Lower lobe of right lung (tissue), 2 donors: ENCODE results near the gene RNU1-2. TPM values are rescaled to one million over a fixed set of nuclear protein-coding genes. Genes with fewer than 3 reads are reported as not detected.

Experiments used
- ATAC-seq, 2 donors: fragments of 200-7000 bp; cut with Tn5 transposase; one replicate each; pipeline ENCODE4 v1.9.1; 2020 to 2022; ENCODE audit warnings: mild to moderate bottlenecking in 2 of 2, moderate library complexity in 2 of 2
- DNase-seq: peaks from one replicate; pipeline ENCODE4 v3.0.0-alpha.2; 2020
- H3K27ac ChIP-seq: fragments of 200-600 bp; one replicate; pipeline ENCODE4 v1.8.0; 2022
- H3K27me3 ChIP-seq: fragments of 200-600 bp; one replicate; pipeline ENCODE4 v1.8.0; 2022; ENCODE audit warnings: low read depth
- H3K36me3 ChIP-seq: fragments of 200-600 bp; one replicate; pipeline ENCODE4 v1.8.0; 2022; ENCODE audit warnings: mild to moderate bottlenecking
- H3K4me1 ChIP-seq: fragments of 200-600 bp; one replicate; pipeline ENCODE4 v1.8.0; 2022
- H3K4me3 ChIP-seq: fragments of 200-600 bp; one replicate; pipeline ENCODE4 v1.8.0; 2022; ENCODE audit warnings: mild to moderate bottlenecking
- H3K9me3 ChIP-seq: fragments of 200-600 bp; one replicate; pipeline ENCODE4 v1.8.0; 2022
- CTCF ChIP-seq: fragments of 200-600 bp; IDR thresholded peaks from one replicate; pipeline ENCODE4 v1.8.0; 2022; ENCODE audit warnings: antibody characterized with exemption, mild to moderate bottlenecking
- intact Hi-C: fragments of 100-400 bp; cut with DNase I; formaldehyde crosslinking; loops from one replicate; pipeline ENCODE4 v1.11.0; 2022
- total RNA-seq: library from RNA; stranded (reverse); fragmentation: NEBNext Ultra II Directional; extraction: Animal tissue kit (Norgen Biotek cat#: 25700); gene quantifications from one replicate; pipeline ENCODE4 v1.2.1, GENCODE V29; 2021
- donor health status: DM: no; HTN: yes; CAD: no; lungs with severe emphysema.

Gene RNU1-2
- total RNA-seq, 1 donor from 2014 or later = 6,803 TPM

GRCh38 chr1:16903054-16903453, 7.3 kb downstream of the RNU1-2 start:
- ATAC-seq = no peak
- peaks cover 4% of the 10 kb centered on the region for H3K9me3 ChIP-seq
- no peak for TF ChIP-seq CTCF
- H3K4me1 ChIP-seq = no peaks in the 10 kb centered on the region
- H3K27ac ChIP-seq = no peak overlapping the region
- no peak for DNase-seq
- H3K4me3 ChIP-seq = no peak overlapping the region
- intact Hi-C loops = no loop called here
- H3K36me3 ChIP-seq = no peaks in the 10 kb centered on the region
- H3K27me3 ChIP-seq = no peaks in the 10 kb centered on the region

GRCh38 chr1:16903458-16903796, 7.6 kb downstream of the RNU1-2 start:
- H3K27me3 ChIP-seq = no peaks in the 10 kb centered on the region
- no peaks in the 10 kb centered on the region for H3K4me1 ChIP-seq
- peaks cover 4% of the 10 kb centered on the region for H3K9me3 ChIP-seq
- H3K36me3 ChIP-seq = no peaks in the 10 kb centered on the region
- DNase-seq (no peak), ATAC-seq (no peak)
- peak overlapping the region; percentile 60 for H3K4me3 ChIP-seq
- TF ChIP-seq CTCF = no peak
- peak overlapping the region; percentile 99 for H3K27ac ChIP-seq
- intact Hi-C loops = no loop called here

GRCh38 chr1:16904560-16905109, 8.9 kb downstream of the RNU1-2 start:
- no peak for TF ChIP-seq CTCF
- Histone ChIP-seq H3K36me3 (no peaks in the 10 kb centered on the region), H3K9me3 (peaks cover 4% of the 10 kb centered on the region), H3K4me3 (peak overlapping the region; percentile 60), H3K4me1 (no peaks in the 10 kb centered on the region), H3K27ac (peak overlapping the region; percentile 99), H3K27me3 (no peaks in the 10 kb centered on the region)
- intact Hi-C loops = no loop called here
- ATAC-seq = peak; percentile 100
- DNase-seq = peak; percentile 97

GRCh38 chr1:16905110-16905867, 9.5 kb downstream of the RNU1-2 start:
- intact Hi-C loops = no loop called here
- H3K4me3 ChIP-seq = peak overlapping the region; percentile 60
- no peak for TF ChIP-seq CTCF

GRCh38 chr1:16905868-16906702, 10.3 kb downstream of the RNU1-2 start:
- Histone ChIP-seq H3K9me3 (peaks cover 4% of the 10 kb centered on the region), H3K36me3 (no peaks in the 10 kb centered on the region), H3K27ac (peak overlapping the region; percentile 99), H3K4me1 (no peaks in the 10 kb centered on the region), H3K27me3 (no peaks in the 10 kb centered on the region), H3K4me3 (no peak overlapping the region)
- no peak for TF ChIP-seq CTCF
- ATAC-seq = no peak
- intact Hi-C loops = no loop called here
- DNase-seq = no peak

More at GRCh38 chr1:16905110-16905867, 9.5 kb downstream of the RNU1-2 start:
- Histone ChIP-seq H3K4me1 (no peaks in the 10 kb centered on the region), H3K27me3 (no peaks in the 10 kb centered on the region), H3K27ac (peak overlapping the region; percentile 99), H3K9me3 (peaks cover 4% of the 10 kb centered on the region), H3K36me3 (no peaks in the 10 kb centered on the region)
- no peak for DNase-seq
- ATAC-seq = peak; percentile 90 to 93
